Gastrocnemius medialis (tissue), 4 donors: ENCODE results near the gene BLOC1S4. TPM values are rescaled to one million over a fixed set of nuclear protein-coding genes. Genes with fewer than 3 reads are reported as not detected.

Experiments
- ATAC-seq, 2 donors: fragments of 150-250 bp; one replicate each; pipeline ENCODE4 v1.9.1; 2016
- DNase-seq, 2 donors: peaks; one replicate each; pipeline ENCODE4 v3.0.0-alpha.2; 2019
- H3K27ac ChIP-seq, 4 donors: fragments of 200-600 bp; sonication (generic); 1 replicate in 1 of 4; 2 replicates in 3 of 4; pipeline ENCODE4 v1.5.1; 2016 to 2018; ENCODE audit warnings: mild to moderate bottlenecking in 2 of 4, moderate library complexity in 1 of 4
- H3K27me3 ChIP-seq, 3 donors: fragments of 200-600 bp; sonication (generic) in 2 of 3; 1 replicate in 1 of 3; 2 replicates in 2 of 3; pipeline versions ENCODE4 v1.5.1 to v1.6.0; 2016 to 2019; ENCODE audit warnings: mild to moderate bottlenecking in 1 of 3, moderate library complexity in 1 of 3
- H3K36me3 ChIP-seq, 2 donors: fragments of 200-600 bp; sonication (generic) in 1 of 2; one replicate each; pipeline ENCODE4 v1.5.1; 2017 to 2018
- H3K4me1 ChIP-seq, 2 donors: fragments of 200-600 bp; sonication (generic) in 1 of 2; one replicate each; pipeline ENCODE4 v1.5.1; 2016 to 2017; ENCODE audit warnings: mild to moderate bottlenecking in 2 of 2
- H3K4me3 ChIP-seq, 4 donors: fragments of 200-600 bp; sonication (generic) in 3 of 4; 1 replicate in 1 of 4; 2 replicates in 3 of 4; pipeline ENCODE4 v1.5.1; 2016 to 2019; ENCODE audit warnings: mild to moderate bottlenecking in 2 of 4
- H3K9me3 ChIP-seq, 3 donors: fragments of 200-600 bp; sonication (generic) in 2 of 3; 1 replicate in 1 of 3; 2 replicates in 2 of 3; pipeline ENCODE4 v1.5.1; 2016 to 2019
- CTCF ChIP-seq, 5 experiments: fragments of 450-650 bp in 3 of 5; fragments of 200-600 bp in 2 of 5; sonication (generic) in 2 of 5; IDR thresholded peaks in 4 of 5; conservative IDR thresholded peaks in 1 of 5; 1 replicate in 4 of 5; 2 replicates in 1 of 5; pipeline ENCODE4 v1.5.1; 2016 to 2019; ENCODE audit warnings: antibody characterized with exemption in 5 of 5, mild to moderate bottlenecking in 3 of 5, moderate library complexity in 3 of 5
- POLR2A ChIP-seq, 2 donors: fragments of 450-650 bp; IDR thresholded peaks; one replicate each; pipeline ENCODE4 v1.6.1; 2017; ENCODE audit warnings: antibody characterized with exemption in 2 of 2, mild to moderate bottlenecking in 2 of 2, moderate library complexity in 2 of 2
- in situ Hi-C, 4 donors: fragments of 200-750 bp; cut with MboI; loops; one replicate each; pipeline versions ENCODE4 v1.15.0 to v1.8.0; 2017; ENCODE audit warnings: low sequenced_read_pairs in 4 of 4
- intact Hi-C: fragments of 100-400 bp; cut with DNase I; formaldehyde crosslinking; loops from one replicate; pipeline ENCODE4 v1.15.1; 2023; ENCODE audit warnings: low total_unique reads
- total RNA-seq, 4 donors: library from RNA; depleted of rRNA; stranded (reverse); fragments of >200 nt; gene quantifications; one replicate each; pipeline versions ENCODE4 v1.1.0 to v1.2.3, GENCODE V29; 2016

BLOC1S4 gene
- total RNA-seq, 4 donors from 2014 or later: 15.7 to 25.7 (median 22.3) TPM

- ATAC-seq: no peak
- no peak for DNase-seq
- Histone ChIP-seq H3K9me3 (no peaks in the 10 kb centered on the region), H3K27me3 (no peaks in the 10 kb centered on the region), H3K27ac (no peak overlapping the region), H3K4me3 (no peak overlapping the region), H3K36me3 (peaks cover 0 to 2% of the 10 kb centered on the region in 2 donors), H3K4me1 (peaks cover 11 to 16% of the 10 kb centered on the region in 2 donors)
- in situ Hi-C loops (no loop called here), intact Hi-C loops (no loop called here)
- peak in 1 of 5 experiments; percentile 32 for TF ChIP-seq CTCF (IDR thresholded peaks at IDR 0.05 in 4 of 5, conservative IDR thresholded peaks at IDR 0.05 in 1 of 5)
- TF ChIP-seq POLR2A (IDR thresholded peaks at IDR 0.05): no peak
Observed at GRCh38 chr4:6681191-6681590, 34.8 kb upstream of the BLOC1S4 start.

- no peak for ATAC-seq
- intact Hi-C loops: no loop called here
Observed at GRCh38 chr4:6682862-6683590, 32.9 kb upstream of the BLOC1S4 start.

GRCh38 chr4:6684656-6685055 is 31.3 kb upstream of the BLOC1S4 start:
- Histone ChIP-seq H3K4me3 (no peak overlapping the region), H3K27ac (no peak overlapping the region), H3K4me1 (no peaks in the 10 kb centered on the region), H3K9me3 (no peaks in the 10 kb centered on the region), H3K36me3 (no peaks in the 10 kb centered on the region), H3K27me3 (no peaks in the 10 kb centered on the region)
- in situ Hi-C loops (no loop called here), intact Hi-C loops (no loop called here)
- ATAC-seq (no peak), DNase-seq (no peak)
- TF ChIP-seq CTCF (IDR thresholded peaks at IDR 0.05 in 4 of 5, conservative IDR thresholded peaks at IDR 0.05 in 1 of 5): no peak
- TF ChIP-seq POLR2A (IDR thresholded peaks at IDR 0.05): no peak

More at GRCh38 chr4:6682862-6683590, 32.9 kb upstream of the BLOC1S4 start:
- no peak overlapping the region for H3K27ac ChIP-seq
- H3K9me3 ChIP-seq: no peaks in the 10 kb centered on the region
- H3K4me1 ChIP-seq: no peaks in the 10 kb centered on the region
- no peaks in the 10 kb centered on the region for H3K36me3 ChIP-seq
- TF ChIP-seq CTCF (IDR thresholded peaks at IDR 0.05 in 4 of 5, conservative IDR thresholded peaks at IDR 0.05 in 1 of 5): no peak
- TF ChIP-seq POLR2A (IDR thresholded peaks at IDR 0.05): no peak
- H3K4me3 ChIP-seq: no peak overlapping the region
- in situ Hi-C loops: no loop called here
- H3K27me3 ChIP-seq: no peaks in the 10 kb centered on the region
- no peak for DNase-seq

GRCh38 chr4:6686104-6686787 is 29.7 kb upstream of the BLOC1S4 start:
- no peaks in the 10 kb centered on the region for H3K9me3 ChIP-seq
- intact Hi-C loops: no loop called here
- ATAC-seq (no peak), DNase-seq (no peak)
- H3K27ac ChIP-seq: no peak overlapping the region
- H3K36me3 ChIP-seq: no peaks in the 10 kb centered on the region
- in situ Hi-C loops: no loop called here
- no peak for TF ChIP-seq CTCF (IDR thresholded peaks at IDR 0.05 in 4 of 5, conservative IDR thresholded peaks at IDR 0.05 in 1 of 5)
- TF ChIP-seq POLR2A (IDR thresholded peaks at IDR 0.05): no peak
- H3K4me3 ChIP-seq: no peak overlapping the region
- H3K27me3 ChIP-seq: no peaks in the 10 kb centered on the region
- no peaks in the 10 kb centered on the region for H3K4me1 ChIP-seq
